Dedifferentiated amniotic fluid mesenchymal stem cell (primary cell): ENCODE data around the gene POC5.

Experiments
- DNase-seq: peaks from one replicate; pipeline ENCODE4 v3.0.0-alpha.2; 2016; ENCODE audit errors: extremely low spot score

The POC5 gene

GRCh38 chr5:75660678-75661465, 56.4 kb downstream of the POC5 start:
- no peak for DNase-seq

- DNase-seq, result no peak
These were observed 57.3 kb downstream of the POC5 start for GRCh38 chr5:75659791-75660450.

- DNase-seq, result peak; percentile 32
These were observed 60.8 kb downstream of the POC5 start for GRCh38 chr5:75656311-75657003.

DNA sequence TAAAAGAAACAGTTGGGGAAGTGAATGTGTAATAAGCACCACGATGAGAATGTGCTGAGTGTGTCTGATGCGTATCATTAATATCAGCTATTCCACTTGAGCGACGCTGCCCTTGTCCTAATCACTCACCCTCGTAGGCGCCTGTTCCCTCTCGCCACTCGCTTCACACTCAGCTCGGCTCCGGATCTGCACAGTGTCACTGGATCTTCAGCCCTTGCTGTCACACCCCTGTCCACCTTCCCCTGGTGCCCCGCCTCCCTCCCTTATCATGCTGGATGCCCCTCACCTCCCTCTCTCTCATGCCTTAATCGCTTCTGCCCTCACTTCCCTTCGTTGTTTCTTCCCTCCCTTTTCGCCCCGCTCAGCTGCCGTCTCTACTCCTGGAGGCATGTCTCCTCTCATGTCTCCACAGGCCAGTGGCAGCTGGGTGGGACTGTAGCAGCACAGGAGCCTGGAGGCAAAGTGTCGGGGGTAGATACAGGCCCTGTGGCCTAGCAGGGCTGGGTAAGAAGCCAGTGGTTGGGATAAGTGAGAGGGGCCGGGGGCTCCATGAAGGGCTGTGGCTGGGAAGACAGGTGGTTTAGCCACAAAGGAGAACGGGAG, 62.4 kb downstream of the POC5 start:
- no peak for DNase-seq

- no peak for DNase-seq
These were observed 63.7 kb downstream of the POC5 start for GRCh38 chr5:75653521-75653920.

- no peak for DNase-seq
These were observed 65.5 kb downstream of the POC5 start for GRCh38 chr5:75651575-75652238.

DNA sequence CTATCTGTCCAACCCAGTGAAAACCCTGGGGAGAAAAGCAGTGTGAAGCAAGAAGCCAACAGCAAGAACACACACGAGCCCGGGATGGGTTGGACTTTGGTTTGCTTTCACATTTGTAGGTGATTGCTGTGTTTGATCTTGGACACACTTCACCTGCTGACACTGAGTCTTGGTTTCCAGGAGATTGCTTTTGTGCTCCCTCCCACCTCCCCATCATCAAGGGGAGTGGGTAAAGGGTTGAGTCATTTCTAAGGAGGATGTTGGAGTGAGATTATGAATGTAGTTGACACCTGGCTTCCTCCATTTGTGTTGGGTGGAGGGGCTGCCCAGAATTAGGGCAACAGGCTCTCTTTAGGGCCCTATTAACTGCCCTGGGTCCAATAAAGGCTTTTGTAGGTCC, 68.5 kb downstream of the POC5 start:
- no peak for DNase-seq

- no peak for DNase-seq
These were observed 76.4 kb downstream of the POC5 start for GRCh38 chr5:75640826-75641225.

GRCh38 chr5:75640395-75640794, 76.8 kb downstream of the POC5 start:
- no peak for DNase-seq

DNA sequence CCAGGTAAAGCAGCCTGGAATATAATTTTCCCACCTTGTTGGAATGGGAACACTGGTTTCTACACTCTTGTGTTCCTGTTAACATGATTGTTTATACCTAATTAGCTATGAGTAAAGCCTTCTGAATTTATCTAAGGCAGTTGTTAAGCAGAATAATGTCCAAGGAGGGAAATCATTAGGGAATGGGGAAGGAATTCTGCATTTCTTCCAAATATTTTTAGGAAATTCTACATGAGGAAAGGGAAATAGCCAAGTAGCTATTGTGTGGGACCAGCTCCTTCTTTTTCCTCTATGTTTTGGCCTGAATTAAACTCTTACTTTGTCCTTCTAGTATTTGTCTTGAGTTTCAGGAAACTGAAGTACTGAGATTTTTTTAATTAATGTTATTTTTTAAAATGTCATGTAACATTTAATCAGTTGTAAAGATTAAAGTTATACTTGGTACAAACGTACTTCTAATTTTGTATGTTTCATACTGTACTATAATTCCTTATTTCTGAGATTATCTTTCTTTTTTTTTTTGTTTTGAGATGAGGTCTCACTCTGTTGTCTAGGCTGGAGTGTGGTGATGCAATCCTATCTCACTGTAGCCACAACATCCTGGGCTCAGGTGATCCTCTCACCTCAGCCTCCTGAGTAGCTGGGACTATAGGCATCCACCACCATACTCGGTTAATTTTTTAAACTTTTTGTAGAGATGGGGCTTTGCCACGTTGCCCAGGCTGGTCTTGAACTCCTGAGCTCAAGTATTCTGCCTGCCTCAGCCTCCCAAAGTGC, 77.5 kb downstream of the POC5 start:
- DNase-seq, result no peak

DNA sequence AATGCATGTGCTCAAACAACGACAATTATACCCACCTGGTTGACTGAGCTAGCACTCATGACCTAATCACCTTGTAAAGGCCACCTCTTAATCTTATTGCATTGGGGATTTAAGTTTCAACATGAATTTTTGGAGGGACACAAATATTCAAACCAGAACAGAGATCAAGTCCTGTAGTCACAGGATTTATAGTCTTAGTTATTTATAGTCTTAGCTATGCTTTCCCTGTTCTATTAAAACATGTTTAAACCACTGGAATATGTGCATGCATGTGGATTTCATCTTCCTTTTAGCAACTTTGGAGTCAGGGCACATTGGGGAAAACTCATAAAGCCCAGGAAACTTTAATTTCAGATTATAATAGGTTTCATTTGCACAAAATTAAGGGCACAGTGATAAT, 79.3 kb downstream of the POC5 start:
- no peak for DNase-seq

GRCh38 chr5:75632321-75632720, 84.9 kb downstream of the POC5 start:
- no peak for DNase-seq

DNA sequence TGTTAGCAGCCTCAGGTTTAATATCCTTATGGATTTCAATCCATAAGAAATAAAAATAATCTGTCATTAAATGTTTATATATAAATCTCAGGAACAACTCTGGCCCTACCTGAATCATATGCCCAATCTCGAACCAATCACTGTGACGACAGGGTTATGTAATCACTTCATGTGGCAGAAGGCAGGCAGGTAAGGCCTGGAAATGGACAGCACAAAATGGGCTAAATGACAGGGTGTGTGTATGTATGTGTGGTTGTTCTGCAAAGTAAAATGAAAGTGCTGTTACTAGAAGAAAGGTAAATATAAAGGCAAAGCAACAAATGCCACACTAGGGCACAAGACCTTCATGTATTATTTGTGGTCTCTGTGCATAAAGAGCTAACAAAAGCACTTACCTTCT, 86.4 kb downstream of the POC5 start:
- DNase-seq, result no peak

GRCh38 chr5:75627801-75628200, 89.4 kb downstream of the POC5 start:
- no peak for DNase-seq

DNA sequence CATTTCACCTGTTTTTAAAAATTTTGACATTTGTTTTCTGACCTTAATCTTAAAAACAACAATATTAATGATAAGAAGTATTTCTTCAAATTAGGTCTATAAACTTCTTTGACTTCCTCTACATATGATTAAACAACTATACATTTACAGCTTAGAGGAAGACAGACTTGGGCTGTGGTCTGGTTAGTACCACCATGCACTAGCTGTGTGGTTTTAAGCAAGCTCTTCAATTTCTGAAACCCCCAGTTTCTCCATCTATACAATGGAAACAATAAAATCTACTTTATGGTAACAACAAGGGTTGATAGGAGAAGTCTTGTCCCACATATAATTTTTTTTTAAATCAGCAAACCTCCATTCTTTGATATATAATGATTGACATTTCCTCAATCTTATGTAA, 90.3 kb downstream of the POC5 start:
- DNase-seq, result no peak
